ENCODE results near the gene AGAP3. TPM values are rescaled to one million over a fixed set of nuclear protein-coding genes. Genes with fewer than 3 reads are reported as not detected.

AGAP3 gene
- total and polyA plus RNA-seq, 2 donors from 2014 or later: 35.8 to 64.4 TPM

DNA sequence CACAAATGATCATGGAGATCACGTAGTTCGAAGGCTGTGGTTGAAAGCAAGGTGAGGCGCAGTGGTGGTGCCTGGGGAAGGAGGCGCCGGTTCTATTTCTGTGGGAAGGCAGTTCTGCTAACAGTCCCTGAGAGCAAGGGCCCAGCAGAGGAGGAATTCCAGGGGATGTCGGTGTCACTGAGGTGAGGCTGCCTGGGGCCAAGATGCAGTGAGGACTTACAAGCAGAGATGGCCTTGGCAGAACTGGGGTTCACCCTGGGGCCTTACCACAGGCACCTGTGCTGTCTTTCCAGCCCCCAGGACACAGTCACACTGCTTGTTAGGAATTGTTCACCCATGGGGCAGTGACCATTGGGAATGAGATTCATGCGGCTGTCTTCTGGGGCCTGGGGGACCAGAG is 54.6 kb downstream of the AGAP3 start:
- Histone ChIP-seq H3K9ac (ENCODE audit: low read length in 3 of 3) (no peak overlapping the region), H3K4me3 (ENCODE audit: low read length in 3 of 3) (no peak overlapping the region), H3K27ac (ENCODE audit: low read depth in 2 of 2, low read length in 2 of 2) (no peak overlapping the region), H3K27me3 (ENCODE audit: control insufficient read depth, insufficient read depth, low read length) (no peaks in the 10 kb centered on the region), H3K36me3 (ENCODE audit: control insufficient read depth in 2 of 3, insufficient read depth in 3 of 3, low read length in 3 of 3) (peaks cover 0 to 18% (median 14%) of the 10 kb centered on the region in 3 donors), H3K4me1 (ENCODE audit: control insufficient read depth in 2 of 3, insufficient read depth in 2 of 3, low read depth in 1 of 3, low read length in 3 of 3) (no peaks in the 10 kb centered on the region), H3K9me3 (ENCODE audit: control insufficient read depth in 2 of 3, insufficient read depth in 1 of 3, low read length in 3 of 3) (no peaks in the 10 kb centered on the region)
- TF ChIP-seq, protein P1, sequence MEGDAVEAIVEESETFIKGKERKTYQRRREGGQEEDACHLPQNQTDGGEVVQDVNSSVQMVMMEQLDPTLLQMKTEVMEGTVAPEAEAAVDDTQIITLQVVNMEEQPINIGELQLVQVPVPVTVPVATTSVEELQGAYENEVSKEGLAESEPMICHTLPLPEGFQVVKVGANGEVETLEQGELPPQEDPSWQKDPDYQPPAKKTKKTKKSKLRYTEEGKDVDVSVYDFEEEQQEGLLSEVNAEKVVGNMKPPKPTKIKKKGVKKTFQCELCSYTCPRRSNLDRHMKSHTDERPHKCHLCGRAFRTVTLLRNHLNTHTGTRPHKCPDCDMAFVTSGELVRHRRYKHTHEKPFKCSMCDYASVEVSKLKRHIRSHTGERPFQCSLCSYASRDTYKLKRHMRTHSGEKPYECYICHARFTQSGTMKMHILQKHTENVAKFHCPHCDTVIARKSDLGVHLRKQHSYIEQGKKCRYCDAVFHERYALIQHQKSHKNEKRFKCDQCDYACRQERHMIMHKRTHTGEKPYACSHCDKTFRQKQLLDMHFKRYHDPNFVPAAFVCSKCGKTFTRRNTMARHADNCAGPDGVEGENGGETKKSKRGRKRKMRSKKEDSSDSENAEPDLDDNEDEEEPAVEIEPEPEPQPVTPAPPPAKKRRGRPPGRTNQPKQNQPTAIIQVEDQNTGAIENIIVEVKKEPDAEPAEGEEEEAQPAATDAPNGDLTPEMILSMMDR (IDR thresholded peaks at IDR 0.05; ENCODE audit: borderline replicate concordance, extremely low read depth, insufficient read depth): no peak
- intact Hi-C loops (cut with DNase I): no loop called here
- FAIRE-seq: no peak
- DNase-seq: peak in 1 of 5 donors; percentile 4

DNA sequence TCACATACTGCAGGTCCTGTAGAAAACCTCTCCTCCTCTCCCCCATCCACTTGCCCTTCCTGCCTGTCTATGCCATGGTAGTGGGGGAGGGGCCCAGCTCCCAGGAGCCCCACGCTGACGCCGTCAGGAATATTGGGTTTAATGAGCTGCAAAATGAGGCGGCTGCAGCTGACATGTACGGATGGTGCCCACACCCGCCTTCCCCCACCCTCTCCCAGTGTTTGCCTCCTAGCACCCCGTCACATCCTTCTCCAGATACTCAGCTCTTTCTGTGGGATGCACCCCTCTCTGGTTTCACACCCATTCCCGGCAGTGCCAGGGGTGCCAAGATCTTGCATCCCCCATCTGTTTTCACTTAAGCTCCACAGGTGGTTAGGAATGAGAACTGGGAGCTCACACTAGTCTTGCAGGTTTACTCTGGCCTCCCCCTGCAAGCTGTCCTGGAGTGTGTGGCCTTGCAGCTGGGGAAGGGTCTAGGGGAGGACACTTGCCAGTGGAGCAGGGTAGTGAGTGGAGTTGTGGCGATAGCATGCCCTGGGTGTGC is 55.1 kb downstream of the AGAP3 start:
- no peak for FAIRE-seq
- DNase-seq: peak; percentile 49 to 67 (median 63)
- no peak overlapping the region for H3K9ac ChIP-seq (ENCODE audit: low read length in 3 of 3)
- no peaks in the 10 kb centered on the region for H3K4me1 ChIP-seq (ENCODE audit: control insufficient read depth in 2 of 3, insufficient read depth in 2 of 3, low read depth in 1 of 3, low read length in 3 of 3)
- no peak overlapping the region for H3K27ac ChIP-seq (ENCODE audit: low read depth in 2 of 2, low read length in 2 of 2)
- H3K4me3 ChIP-seq (ENCODE audit: low read length in 3 of 3): no peak overlapping the region
- intact Hi-C loops (cut with DNase I): no loop called here
- no peaks in the 10 kb centered on the region for H3K27me3 ChIP-seq (ENCODE audit: control insufficient read depth, insufficient read depth, low read length)
- H3K36me3 ChIP-seq (ENCODE audit: control insufficient read depth in 2 of 3, insufficient read depth in 3 of 3, low read length in 3 of 3): peaks cover 0 to 18% (median 14%) of the 10 kb centered on the region in 3 donors
- TF ChIP-seq, protein P1 (IDR thresholded peaks at IDR 0.05; ENCODE audit: borderline replicate concordance, extremely low read depth, insufficient read depth): no peak
- H3K9me3 ChIP-seq (ENCODE audit: control insufficient read depth in 2 of 3, insufficient read depth in 1 of 3, low read length in 3 of 3): no peaks in the 10 kb centered on the region

DNA sequence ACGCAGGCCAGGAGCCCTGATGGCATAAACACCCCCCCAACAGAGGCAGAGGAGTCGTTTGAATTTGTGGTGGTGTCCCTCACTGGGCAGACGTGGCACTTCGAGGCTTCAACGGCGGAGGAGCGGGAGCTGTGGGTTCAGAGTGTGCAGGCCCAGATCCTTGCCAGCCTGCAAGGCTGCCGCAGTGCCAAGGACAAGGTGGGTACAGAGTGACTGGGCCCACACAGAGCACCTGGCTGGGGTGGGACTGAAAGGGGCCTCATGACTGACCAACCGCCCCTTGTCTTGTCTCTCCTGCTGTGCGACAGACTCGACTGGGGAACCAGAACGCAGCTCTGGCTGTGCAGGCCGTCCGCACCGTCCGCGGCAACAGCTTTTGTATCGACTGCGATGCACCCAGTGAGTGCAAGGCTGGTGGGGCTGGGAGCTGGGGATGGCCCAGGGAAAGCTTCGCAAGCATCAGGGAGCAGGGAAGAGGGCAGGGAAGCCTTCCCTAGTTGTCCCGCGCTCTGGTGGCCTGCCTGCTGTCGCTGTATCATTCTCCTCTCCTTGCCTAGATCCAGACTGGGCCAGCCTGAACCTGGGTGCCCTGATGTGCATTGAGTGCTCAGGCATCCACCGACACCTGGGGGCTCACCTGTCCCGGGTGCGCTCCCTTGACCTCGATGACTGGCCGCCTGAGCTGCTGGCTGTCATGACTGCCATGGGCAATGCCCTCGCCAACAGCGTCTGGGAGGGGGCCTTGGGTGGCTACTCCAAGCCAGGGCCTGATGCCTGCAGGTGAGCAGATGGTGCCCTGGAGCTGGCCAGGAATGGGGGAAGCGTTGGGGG is 55.8 kb downstream of the AGAP3 start:
- TF ChIP-seq, protein P1 (IDR thresholded peaks at IDR 0.05; ENCODE audit: borderline replicate concordance, extremely low read depth, insufficient read depth): no peak
- DNase-seq (peak in 3 of 5 donors; percentile 6 to 59 (median 35)), FAIRE-seq (no peak)
- Histone ChIP-seq H3K27me3 (ENCODE audit: control insufficient read depth, insufficient read depth, low read length) (no peaks in the 10 kb centered on the region), H3K4me1 (ENCODE audit: control insufficient read depth in 2 of 3, insufficient read depth in 2 of 3, low read depth in 1 of 3, low read length in 3 of 3) (no peaks in the 10 kb centered on the region), H3K9me3 (ENCODE audit: control insufficient read depth in 2 of 3, insufficient read depth in 1 of 3, low read length in 3 of 3) (no peaks in the 10 kb centered on the region), H3K36me3 (ENCODE audit: control insufficient read depth in 2 of 3, insufficient read depth in 3 of 3, low read length in 3 of 3) (peaks cover 0 to 18% (median 14%) of the 10 kb centered on the region in 3 donors), H3K27ac (ENCODE audit: low read depth in 2 of 2, low read length in 2 of 2) (no peak overlapping the region), H3K9ac (ENCODE audit: low read length in 3 of 3) (no peak overlapping the region), H3K4me3 (ENCODE audit: low read length in 3 of 3) (no peak overlapping the region)
- intact Hi-C loops (cut with DNase I): no loop called here
